ENCODE measurements around the gene SIGLEC1.

SIGLEC1 gene

DNA sequence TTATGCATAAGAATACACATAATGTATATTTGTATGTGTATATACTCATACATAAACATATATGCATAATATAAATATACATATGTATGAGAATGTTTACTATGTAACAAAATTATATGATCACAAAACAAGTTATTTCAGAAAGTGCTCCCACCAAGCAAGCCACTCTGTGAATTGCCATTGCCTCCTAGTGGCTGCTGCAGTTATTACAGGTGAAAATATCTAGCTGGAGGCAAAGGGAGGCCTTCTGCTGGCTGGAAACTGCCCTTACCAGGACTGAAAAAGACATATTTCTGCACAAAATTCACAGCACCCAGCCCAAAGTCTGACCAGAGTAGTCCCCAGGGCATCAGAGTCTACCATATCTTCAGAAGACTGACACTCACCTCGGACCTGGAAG is 16.2 kb downstream of the SIGLEC1 start:
- TF ChIP-seq, protein P1, sequence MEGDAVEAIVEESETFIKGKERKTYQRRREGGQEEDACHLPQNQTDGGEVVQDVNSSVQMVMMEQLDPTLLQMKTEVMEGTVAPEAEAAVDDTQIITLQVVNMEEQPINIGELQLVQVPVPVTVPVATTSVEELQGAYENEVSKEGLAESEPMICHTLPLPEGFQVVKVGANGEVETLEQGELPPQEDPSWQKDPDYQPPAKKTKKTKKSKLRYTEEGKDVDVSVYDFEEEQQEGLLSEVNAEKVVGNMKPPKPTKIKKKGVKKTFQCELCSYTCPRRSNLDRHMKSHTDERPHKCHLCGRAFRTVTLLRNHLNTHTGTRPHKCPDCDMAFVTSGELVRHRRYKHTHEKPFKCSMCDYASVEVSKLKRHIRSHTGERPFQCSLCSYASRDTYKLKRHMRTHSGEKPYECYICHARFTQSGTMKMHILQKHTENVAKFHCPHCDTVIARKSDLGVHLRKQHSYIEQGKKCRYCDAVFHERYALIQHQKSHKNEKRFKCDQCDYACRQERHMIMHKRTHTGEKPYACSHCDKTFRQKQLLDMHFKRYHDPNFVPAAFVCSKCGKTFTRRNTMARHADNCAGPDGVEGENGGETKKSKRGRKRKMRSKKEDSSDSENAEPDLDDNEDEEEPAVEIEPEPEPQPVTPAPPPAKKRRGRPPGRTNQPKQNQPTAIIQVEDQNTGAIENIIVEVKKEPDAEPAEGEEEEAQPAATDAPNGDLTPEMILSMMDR (IDR thresholded peaks at IDR 0.05; ENCODE audit: insufficient read depth, low read depth, low read length, missing control alignments) = peak; percentile 30
- DNase-seq (ENCODE audit: low read depth) = no peak
- H3K4me3 ChIP-seq (ENCODE audit: low read length) = no peak overlapping the region

DNA sequence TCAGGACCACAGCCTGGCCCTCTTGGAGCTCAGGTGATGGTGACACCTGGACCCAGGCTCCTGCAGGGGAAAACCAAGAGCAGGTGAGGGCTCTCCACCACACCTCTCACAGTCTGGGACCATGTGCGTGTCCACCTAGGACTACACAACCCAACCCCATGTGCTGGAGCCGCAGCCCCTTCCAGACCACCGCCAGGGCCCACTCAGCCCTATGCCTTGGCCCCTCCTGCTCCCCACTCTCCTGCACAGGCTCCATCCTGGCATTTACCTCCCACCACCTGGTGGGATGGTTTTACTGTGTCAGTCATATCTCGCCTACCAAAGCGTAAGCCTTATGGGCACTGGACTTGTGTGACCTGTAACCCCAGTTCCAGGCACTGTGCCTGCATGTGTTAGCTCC is 17.5 kb downstream of the SIGLEC1 start:
- DNase-seq (ENCODE audit: low read depth) = no peak
- no peak overlapping the region for H3K4me3 ChIP-seq (ENCODE audit: low read length)
- TF ChIP-seq, protein P1 (IDR thresholded peaks at IDR 0.05; ENCODE audit: insufficient read depth, low read depth, low read length, missing control alignments) = no peak

DNA sequence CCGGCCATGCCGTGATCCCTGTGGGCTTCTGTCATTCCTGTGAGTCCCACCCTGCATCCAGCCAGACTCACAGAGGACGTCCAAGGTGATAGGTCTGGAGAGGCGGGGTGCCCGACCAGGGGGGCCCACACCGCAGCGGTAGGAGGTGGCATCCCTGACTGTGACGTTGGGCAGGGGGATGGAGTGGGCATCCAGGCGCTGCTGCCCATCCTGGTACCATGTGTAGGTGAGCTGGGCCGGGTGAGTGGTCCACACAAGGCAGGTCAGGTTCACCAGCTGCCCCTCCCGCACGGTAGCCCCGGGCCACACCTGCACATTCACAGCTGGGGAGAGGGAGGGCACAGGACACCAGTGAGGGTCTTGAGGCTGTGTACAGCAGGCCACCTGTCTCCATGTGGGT is 19.0 kb downstream of the SIGLEC1 start:
- DNase-seq (ENCODE audit: low read depth) = no peak
- TF ChIP-seq, protein P1 (IDR thresholded peaks at IDR 0.05; ENCODE audit: insufficient read depth, low read depth, low read length, missing control alignments) = no peak
- no peak overlapping the region for H3K4me3 ChIP-seq (ENCODE audit: low read length)

DNA sequence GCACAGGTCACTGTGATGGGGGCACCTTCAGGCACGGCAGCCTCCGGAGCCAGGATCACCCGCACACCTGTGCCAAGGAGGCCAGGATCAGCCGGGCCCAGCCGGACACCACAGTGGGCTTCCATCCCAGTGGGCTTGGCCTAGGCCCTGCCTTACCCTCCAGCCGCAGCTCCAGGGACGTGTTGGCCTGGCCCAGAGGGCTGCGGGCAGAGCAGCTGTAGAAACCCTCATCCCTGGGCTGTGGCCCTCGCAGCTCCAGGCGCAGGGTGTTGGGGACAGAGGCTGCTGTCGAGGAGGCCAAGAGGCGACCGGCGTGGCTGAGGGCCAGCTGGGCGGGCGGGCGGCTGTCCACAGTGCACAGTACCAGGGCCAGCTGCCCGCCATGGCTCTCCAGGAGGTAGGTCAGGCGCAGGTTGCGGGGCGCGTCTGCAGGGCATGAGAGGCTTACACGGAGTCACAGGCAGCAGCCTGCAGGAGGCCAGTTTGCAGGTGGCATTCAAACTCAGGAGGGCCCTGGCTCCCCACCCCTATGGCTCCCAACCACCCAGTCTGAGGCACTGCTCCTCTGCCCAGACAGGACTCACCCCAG is 19.6 kb downstream of the SIGLEC1 start:
- no peak for DNase-seq (ENCODE audit: low read depth)
- TF ChIP-seq, protein P1 (IDR thresholded peaks at IDR 0.05; ENCODE audit: insufficient read depth, low read depth, low read length, missing control alignments) = no peak
- no peak overlapping the region for H3K4me3 ChIP-seq (ENCODE audit: low read length)

DNA sequence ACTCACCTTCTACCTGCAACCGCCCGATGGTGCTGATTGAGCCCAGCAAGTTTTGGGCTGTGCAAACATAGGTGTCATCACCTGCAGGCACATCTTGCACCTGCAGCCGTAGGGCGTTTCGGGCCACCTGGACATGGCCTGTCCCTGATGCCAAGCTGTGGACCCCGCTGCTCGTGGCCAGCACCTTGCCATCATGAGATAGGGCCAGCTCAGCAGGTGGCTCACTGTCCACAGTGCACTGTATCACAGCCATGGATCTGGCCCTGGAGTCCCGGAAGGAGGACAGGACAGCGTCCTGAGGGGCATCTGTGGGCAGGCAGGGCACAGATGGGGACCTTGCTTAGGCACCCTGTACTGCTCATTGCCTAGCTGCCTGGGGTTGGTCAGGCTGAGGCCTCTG is 20.5 kb downstream of the SIGLEC1 start:
- no peak for DNase-seq (ENCODE audit: low read depth)
- TF ChIP-seq, protein P1 (IDR thresholded peaks at IDR 0.05; ENCODE audit: insufficient read depth, low read depth, low read length, missing control alignments) = no peak

DNA sequence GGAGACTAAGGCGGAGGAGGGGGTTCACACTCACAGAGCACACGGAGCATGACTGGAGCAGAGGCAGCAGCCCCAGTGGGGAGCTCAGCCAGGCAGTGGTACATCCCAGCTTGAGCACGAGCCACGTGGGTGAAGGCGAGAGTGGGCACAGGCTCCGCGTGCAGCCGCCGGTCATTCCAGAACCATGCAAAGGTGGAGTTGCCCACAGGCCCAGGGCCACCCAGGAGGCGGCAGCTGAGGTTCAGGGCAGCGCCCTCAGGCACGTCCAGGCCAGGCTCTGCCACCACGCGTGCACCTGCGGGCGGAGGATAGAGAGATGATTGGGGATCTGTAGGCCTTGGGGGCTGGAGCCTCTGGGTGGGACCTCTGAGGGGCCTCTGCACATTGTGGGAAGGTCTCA is 21.1 kb downstream of the SIGLEC1 start:
- DNase-seq (ENCODE audit: low read depth) = no peak
- TF ChIP-seq, protein P1 (IDR thresholded peaks at IDR 0.05; ENCODE audit: insufficient read depth, low read depth, low read length, missing control alignments) = no peak
- no peak overlapping the region for H3K4me3 ChIP-seq (ENCODE audit: low read length)

More for the DNA sequence above, 20.5 kb downstream of the SIGLEC1 start:
- no peak overlapping the region for H3K4me3 ChIP-seq (ENCODE audit: low read length)

DNA sequence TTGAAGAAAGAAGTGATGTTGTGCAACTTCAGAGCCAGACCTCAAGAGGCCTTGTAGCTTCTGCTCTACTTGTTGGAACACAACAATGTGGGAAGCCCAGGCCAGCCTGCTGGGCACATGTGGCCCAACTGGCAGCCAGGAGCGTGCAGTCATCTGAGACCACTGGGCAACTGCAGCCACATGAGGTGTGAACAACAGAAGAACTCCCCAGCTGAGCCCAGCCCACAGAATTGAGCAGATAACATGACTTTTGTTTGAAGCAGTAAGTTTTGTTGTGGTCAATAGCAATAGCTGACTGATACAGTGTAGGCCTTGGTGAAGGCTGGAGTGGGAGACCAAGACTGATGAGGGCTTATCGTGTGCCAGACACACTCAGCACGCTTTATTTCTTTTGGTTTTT is 22.0 kb downstream of the SIGLEC1 start:
- TF ChIP-seq, protein P1 (IDR thresholded peaks at IDR 0.05; ENCODE audit: insufficient read depth, low read depth, low read length, missing control alignments) = no peak
- no peak for DNase-seq (ENCODE audit: low read depth)
- no peak overlapping the region for H3K4me3 ChIP-seq (ENCODE audit: low read length)

Data from epithelial cell of esophagus (primary cell).